ENCODE data around the gene RBMS3. TPM values are rescaled to one million over a fixed set of nuclear protein-coding genes. Genes with fewer than 3 reads are reported as not detected.
A peak's percentile ranks its signal among the peaks of the same experiment; 100 is the strongest.

The RBMS3 gene
- total RNA-seq, 1 experiment from 2014 or later, result 15.0 TPM

DNA sequence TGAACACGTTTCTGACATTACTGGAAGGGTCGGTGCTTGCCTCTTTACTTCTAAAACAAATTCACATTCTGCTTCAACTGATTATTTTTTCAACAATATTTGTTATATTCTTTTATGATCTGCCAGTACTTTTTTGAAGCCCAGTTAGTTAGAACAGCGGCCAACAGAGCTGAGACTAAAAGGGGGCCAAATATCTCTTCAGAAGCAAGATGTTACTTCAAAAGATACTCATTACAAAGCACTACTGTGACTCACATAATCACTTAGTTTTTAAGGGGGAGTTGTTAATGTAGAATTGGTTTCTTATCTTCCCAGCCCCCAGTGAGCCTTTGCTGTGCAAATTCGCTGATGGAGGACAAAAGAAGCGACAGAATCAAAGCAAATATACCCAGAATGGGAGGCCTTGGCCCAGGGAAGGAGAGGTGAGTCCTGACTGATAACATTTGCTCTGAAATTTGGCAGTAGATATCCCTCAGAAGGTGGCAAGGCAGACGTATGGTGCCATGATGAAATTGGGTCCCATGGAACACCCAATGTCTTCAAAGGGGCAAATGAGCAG is 587.8 kb downstream of the RBMS3 start:
- DNase-seq (ENCODE audit: low read depth), result no peak
- in situ Hi-C loops (cut with HindIII; ENCODE audit: low pct_unique_long_range_greater_than_20kb, low sequenced_read_pairs), result no loop called here

DNA sequence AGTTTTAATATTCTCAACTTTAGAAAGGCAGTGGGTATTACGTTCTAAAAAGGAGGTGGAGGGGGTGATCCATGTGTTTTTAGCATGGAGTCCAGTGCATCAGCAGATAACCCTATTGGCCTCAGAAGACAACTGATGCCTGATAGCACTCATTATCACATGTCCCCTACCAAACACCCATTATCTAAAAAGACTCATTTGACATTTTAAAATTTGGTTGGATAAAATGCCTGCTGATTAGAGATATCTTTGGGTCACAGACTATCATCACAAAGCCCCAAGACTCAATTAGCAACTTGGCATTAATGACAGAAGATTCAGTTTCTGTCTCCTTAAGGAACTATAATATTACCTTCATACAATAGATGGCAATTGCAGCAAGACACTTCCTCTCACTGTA is 589.3 kb downstream of the RBMS3 start:
- no peak for DNase-seq (ENCODE audit: low read depth)
- in situ Hi-C loops (cut with HindIII; ENCODE audit: low pct_unique_long_range_greater_than_20kb, low sequenced_read_pairs), result no loop called here

DNA sequence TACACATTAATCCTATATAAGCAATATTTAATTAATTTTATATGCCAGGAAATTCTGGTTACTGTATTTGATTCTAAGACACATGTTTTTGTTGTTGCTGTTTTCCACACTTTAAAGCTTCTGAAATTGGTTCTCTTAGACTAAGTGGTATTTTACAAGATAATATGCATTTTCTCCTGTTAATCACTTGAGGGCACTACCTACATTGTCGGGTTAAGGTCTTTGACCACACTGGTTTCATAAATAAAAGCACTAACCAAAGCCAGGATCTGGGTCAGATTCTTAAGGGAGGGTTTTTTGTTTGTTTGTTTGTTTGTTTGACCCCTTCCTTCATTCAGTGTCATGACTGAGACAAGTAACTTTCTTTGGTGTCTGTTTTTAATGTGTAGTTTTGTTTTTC is 590.2 kb downstream of the RBMS3 start:
- in situ Hi-C loops (cut with HindIII; ENCODE audit: low pct_unique_long_range_greater_than_20kb, low sequenced_read_pairs), result no loop called here
- no peak for DNase-seq (ENCODE audit: low read depth)

DNA sequence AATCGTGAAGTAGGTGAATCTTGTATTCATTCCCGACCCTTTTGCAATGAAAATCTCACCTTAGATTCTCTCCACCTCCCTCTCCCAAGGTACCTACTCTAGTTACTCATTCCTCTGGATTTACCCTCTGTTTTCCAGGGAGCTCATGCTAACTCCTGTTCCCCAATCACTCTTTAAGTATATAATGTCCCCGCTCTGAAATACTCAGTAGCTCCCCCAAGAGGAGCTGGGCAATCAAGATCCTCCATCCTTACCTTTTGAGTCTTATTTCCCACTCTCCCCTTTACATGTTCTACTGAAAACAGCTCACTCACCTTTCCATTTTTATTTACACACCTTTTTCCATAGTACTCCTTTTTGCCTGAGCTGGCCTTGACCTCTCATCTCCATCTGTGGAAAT is 599.9 kb downstream of the RBMS3 start:
- no peak for DNase-seq (ENCODE audit: low read depth)
- in situ Hi-C loops (cut with HindIII; ENCODE audit: low pct_unique_long_range_greater_than_20kb, low sequenced_read_pairs), result no loop called here

- in situ Hi-C loops (cut with HindIII; ENCODE audit: low pct_unique_long_range_greater_than_20kb, low sequenced_read_pairs), result no loop called here
- DNase-seq (ENCODE audit: low read depth), result no peak
Observed at GRCh38 chr3:29887451-29887850, 606.6 kb downstream of the RBMS3 start.

GRCh38 chr3:29889215-29889614 is 608.3 kb downstream of the RBMS3 start:
- DNase-seq (ENCODE audit: low read depth), result no peak
- in situ Hi-C loops (cut with HindIII; ENCODE audit: low pct_unique_long_range_greater_than_20kb, low sequenced_read_pairs), result no loop called here

GRCh38 chr3:29890801-29891200 is 609.9 kb downstream of the RBMS3 start:
- in situ Hi-C loops (cut with HindIII; ENCODE audit: low pct_unique_long_range_greater_than_20kb, low sequenced_read_pairs), result no loop called here
- DNase-seq (ENCODE audit: low read depth), result no peak

- no peak for DNase-seq (ENCODE audit: low read depth)
- in situ Hi-C loops (cut with HindIII; ENCODE audit: low pct_unique_long_range_greater_than_20kb, low sequenced_read_pairs), result no loop called here
Observed at GRCh38 chr3:29892976-29893554, 612.2 kb downstream of the RBMS3 start.

DNA sequence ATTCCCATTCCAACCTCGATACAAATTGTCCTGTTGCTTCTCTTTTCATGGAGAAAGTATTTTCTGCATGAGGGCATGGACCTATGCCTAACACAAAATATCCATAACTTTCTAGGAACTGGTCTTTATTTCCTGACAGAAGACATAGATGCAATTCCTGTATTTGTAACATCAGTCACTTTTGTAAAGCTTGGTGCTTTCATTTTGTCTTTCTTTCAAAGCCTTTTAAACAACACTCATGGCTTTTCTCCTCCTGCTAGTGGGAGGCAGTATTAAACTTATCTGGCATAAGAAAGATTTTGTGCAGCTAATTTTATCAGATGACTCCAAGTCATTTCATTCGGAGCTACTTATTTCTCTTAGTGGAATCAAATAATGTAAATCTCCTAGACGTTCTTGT is 616.0 kb downstream of the RBMS3 start:
- in situ Hi-C loops (cut with HindIII; ENCODE audit: low pct_unique_long_range_greater_than_20kb, low sequenced_read_pairs), result no loop called here
- no peak for DNase-seq (ENCODE audit: low read depth)

DNA sequence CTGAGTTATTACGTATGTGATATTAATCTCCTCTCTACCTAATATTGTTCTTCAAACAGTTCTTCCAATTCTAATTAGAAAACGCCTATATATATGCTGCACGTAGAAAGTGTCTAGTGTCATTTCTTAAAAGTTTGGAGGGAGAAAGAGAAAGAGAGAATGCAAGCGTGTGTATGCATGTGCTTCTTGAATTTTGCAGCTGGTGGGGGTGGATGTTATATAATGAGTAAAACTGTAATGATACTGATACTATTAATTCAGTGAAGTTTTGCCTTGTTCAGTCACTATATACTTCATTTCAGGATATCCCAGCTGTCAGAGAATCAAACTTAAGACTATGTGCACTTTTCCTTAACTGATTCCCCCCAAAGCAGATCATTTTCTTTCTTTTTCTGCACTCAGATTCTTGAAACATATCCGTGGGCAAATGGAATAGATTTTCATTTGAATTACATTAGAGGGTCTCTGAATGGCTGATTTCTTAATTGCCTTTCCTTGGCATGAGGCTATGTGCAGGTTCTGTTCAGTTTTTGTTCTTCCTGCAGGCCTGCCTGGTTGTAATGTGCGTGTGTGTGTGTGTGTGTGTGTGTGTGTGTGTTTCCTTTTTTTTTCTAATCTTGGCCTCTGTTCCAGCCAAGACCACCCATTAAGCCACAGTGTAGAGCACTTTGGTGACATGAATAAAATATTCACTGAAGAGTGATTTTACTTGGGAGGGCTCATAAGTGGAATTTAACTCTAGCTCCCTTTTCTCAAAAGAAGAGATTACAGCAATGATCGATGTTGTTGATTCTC is 617.5 kb downstream of the RBMS3 start:
- in situ Hi-C loops (cut with HindIII; ENCODE audit: low pct_unique_long_range_greater_than_20kb, low sequenced_read_pairs), result no loop called here
- DNase-seq (ENCODE audit: low read depth), result no peak

DNA sequence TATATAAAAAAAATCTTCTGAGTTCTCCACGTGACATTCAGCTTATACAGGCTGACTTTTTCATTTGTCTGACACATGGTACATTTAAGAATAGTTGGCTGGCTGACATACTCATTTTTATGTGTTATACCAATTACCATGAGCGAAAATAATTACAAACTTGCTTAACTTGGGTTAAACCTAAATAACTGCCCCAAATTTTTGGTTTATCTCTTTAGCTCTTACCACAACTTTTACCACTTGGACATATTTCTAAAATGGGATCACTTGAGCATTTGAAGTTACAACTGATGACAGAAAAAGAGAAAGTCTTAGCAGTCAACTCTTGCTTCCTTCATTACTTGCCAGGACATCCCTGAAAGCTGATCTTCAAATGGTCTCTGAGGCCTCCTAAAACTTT is 618.1 kb downstream of the RBMS3 start:
- in situ Hi-C loops (cut with HindIII; ENCODE audit: low pct_unique_long_range_greater_than_20kb, low sequenced_read_pairs), result no loop called here
- DNase-seq (ENCODE audit: low read depth), result no peak

- in situ Hi-C loops (cut with HindIII; ENCODE audit: low pct_unique_long_range_greater_than_20kb, low sequenced_read_pairs), result no loop called here
- no peak for DNase-seq (ENCODE audit: low read depth)
Observed at GRCh38 chr3:29901097-29901496, 620.2 kb downstream of the RBMS3 start.

GRCh38 chr3:29903600-29903999 is 622.7 kb downstream of the RBMS3 start:
- in situ Hi-C loops (cut with HindIII; ENCODE audit: low pct_unique_long_range_greater_than_20kb, low sequenced_read_pairs), result no loop called here
- no peak for DNase-seq (ENCODE audit: low read depth)

DNA sequence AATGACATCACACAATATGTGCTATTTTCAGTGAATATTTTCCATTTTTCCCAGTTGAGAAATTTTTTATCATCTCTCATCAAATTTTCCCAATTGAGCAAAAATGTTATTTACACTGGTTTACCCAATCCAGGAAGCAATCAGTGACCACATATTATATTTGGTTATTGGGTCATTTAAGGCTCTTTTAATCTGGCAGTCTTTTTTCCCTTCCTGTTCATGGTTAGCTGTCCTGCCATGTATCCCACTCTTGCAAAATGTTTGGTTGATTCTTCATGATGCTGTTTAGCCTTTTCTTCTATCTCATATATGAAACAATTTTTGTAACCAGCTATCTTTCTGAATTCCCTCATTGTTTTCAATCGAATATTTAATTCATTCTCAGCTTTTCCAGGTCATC is 626.0 kb downstream of the RBMS3 start:
- no peak for DNase-seq (ENCODE audit: low read depth)
- in situ Hi-C loops (cut with HindIII; ENCODE audit: low pct_unique_long_range_greater_than_20kb, low sequenced_read_pairs), result no loop called here

- no peak for DNase-seq (ENCODE audit: low read depth)
- in situ Hi-C loops (cut with HindIII; ENCODE audit: low pct_unique_long_range_greater_than_20kb, low sequenced_read_pairs), result no loop called here
Observed at GRCh38 chr3:29912600-29913288, 631.9 kb downstream of the RBMS3 start.

- in situ Hi-C loops (cut with HindIII; ENCODE audit: low pct_unique_long_range_greater_than_20kb, low sequenced_read_pairs), result no loop called here
- no peak for DNase-seq (ENCODE audit: low read depth)
Observed at GRCh38 chr3:29914861-29915524, 634.1 kb downstream of the RBMS3 start.

- in situ Hi-C loops (cut with HindIII; ENCODE audit: low pct_unique_long_range_greater_than_20kb, low sequenced_read_pairs), result no loop called here
- DNase-seq (ENCODE audit: low read depth), result no peak
Observed at GRCh38 chr3:29919571-29919970, 638.7 kb downstream of the RBMS3 start.

- peak; percentile 68 for DNase-seq (ENCODE audit: low read depth)
- in situ Hi-C loops (cut with HindIII; ENCODE audit: low pct_unique_long_range_greater_than_20kb, low sequenced_read_pairs), result no loop called here
Observed at GRCh38 chr3:29922992-29923746, 642.3 kb downstream of the RBMS3 start.

Data from Caki2 (cell line).